Measurements from ENCODE around the gene FGF11. TPM values are rescaled to one million over a fixed set of nuclear protein-coding genes. Genes with fewer than 3 reads are reported as not detected.

The FGF11 gene
- total and polyA plus RNA-seq, 2 experiments from 2014 or later: 2.7 to 3.8 TPM

DNA sequence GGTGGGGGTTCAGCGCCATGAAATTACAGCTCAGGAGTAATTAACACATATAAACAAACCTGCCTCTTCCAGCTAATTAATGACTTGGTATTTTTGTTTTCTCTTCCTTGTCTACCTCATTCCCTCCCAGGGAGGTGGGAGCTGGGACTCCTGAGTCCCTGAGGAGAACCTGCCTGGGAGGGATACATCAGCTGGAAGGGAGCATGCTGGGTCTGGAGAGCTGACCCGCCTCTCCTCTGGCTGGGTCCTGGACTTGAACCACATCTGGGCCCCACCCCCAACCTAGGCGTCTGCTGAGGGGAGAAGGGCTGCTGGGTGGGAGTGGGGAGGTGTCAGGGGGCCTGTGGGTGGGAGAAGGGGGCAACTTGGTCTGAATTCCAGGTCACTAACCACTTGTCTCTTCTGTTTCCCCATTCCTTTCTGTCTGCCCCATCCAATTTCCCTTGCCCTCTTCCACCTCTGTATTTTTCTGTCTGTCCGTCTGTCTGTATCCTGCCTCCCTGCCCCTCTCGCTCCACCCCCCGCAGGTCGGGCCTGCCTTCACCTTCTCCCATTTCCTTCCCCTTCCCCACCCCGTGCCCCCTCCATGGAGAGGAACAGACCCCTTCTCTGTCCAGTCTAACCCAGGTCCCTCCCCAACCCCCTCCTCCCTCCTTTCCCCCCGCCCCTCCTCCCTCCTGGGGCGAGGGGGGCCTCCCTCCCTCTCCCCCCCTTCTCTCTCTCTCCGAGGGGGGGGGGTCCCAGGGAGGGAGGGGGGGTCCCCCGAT is 31.6 kb upstream of the FGF11 start, which contains the start of gene NLGN2:
NLGN2 (plus strand) TSS at position 361 of the 767 bp plus-strand sequence. CDS start 411 bp downstream, outside the sequence.
- Histone ChIP-seq H3K4me3 (no peak within 1 kb of the TSS), H3K27me3 (no peaks in the 10 kb centered on the region), H4K20me1 (ENCODE audit: insufficient read depth, poor library complexity, severe bottlenecking) (no peaks in the 10 kb centered on the region), H3K27ac (no peak within 1 kb of the TSS), H3K4me1 (ENCODE audit: insufficient read depth) (peaks cover 3% of the 10 kb centered on the region), H2AFZ (no peak within 1 kb of the TSS), H3K9me3 (ENCODE audit: low read depth) (no peaks in the 10 kb centered on the region), H3K4me2 (peak within 1 kb of the TSS; percentile 97), H3K9me2 (replicated peaks; ENCODE audit: insufficient read depth) (no peaks in the 10 kb centered on the region), H3K79me2 (peaks cover 9% of the 10 kb centered on the region), H3K36me3 (replicated peaks; ENCODE audit: insufficient read depth, low read depth) (no peaks in the 10 kb centered on the region)
- 83% methylated on average over 2 of the region's 12 CpGs for WGBS (ENCODE audit: low lambda C conversion rate, missing lambda C conversion rate)
- TF ChIP-seq, protein P1, sequence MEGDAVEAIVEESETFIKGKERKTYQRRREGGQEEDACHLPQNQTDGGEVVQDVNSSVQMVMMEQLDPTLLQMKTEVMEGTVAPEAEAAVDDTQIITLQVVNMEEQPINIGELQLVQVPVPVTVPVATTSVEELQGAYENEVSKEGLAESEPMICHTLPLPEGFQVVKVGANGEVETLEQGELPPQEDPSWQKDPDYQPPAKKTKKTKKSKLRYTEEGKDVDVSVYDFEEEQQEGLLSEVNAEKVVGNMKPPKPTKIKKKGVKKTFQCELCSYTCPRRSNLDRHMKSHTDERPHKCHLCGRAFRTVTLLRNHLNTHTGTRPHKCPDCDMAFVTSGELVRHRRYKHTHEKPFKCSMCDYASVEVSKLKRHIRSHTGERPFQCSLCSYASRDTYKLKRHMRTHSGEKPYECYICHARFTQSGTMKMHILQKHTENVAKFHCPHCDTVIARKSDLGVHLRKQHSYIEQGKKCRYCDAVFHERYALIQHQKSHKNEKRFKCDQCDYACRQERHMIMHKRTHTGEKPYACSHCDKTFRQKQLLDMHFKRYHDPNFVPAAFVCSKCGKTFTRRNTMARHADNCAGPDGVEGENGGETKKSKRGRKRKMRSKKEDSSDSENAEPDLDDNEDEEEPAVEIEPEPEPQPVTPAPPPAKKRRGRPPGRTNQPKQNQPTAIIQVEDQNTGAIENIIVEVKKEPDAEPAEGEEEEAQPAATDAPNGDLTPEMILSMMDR (IDR thresholded peaks at IDR 0.05; ENCODE audit: poor library complexity): no peak
- TF ChIP-seq EZH2phosphoT487 (IDR thresholded peaks at IDR 0.05; ENCODE audit: low read depth, severe bottlenecking, unreplicated experiment) (no peak), EZH2 (IDR thresholded peaks at IDR 0.05; ENCODE audit: borderline replicate concordance) (no peak)
- no peak for DNase-seq (ENCODE audit: low spot score)

DNA sequence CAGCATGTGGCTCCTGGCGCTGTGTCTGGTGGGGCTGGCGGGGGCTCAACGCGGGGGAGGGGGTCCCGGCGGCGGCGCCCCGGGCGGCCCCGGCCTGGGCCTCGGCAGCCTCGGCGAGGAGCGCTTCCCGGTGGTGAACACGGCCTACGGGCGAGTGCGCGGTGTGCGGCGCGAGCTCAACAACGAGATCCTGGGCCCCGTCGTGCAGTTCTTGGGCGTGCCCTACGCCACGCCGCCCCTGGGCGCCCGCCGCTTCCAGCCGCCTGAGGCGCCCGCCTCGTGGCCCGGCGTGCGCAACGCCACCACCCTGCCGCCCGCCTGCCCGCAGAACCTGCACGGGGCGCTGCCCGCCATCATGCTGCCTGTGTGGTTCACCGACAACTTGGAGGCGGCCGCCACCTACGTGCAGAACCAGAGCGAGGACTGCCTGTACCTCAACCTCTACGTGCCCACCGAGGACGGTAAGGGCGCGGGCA is 31.0 kb upstream of the FGF11 start:
- Histone ChIP-seq H3K36me3 (replicated peaks; ENCODE audit: insufficient read depth, low read depth) (no peaks in the 10 kb centered on the region), H3K4me3 (no peak overlapping the region), H3K27ac (no peak overlapping the region), H3K27me3 (no peaks in the 10 kb centered on the region), H4K20me1 (ENCODE audit: insufficient read depth, poor library complexity, severe bottlenecking) (no peaks in the 10 kb centered on the region), H3K79me2 (peaks cover 6% of the 10 kb centered on the region), H3K4me2 (no peak overlapping the region), H2AFZ (no peak overlapping the region), H3K9me2 (replicated peaks; ENCODE audit: insufficient read depth) (no peaks in the 10 kb centered on the region), H3K9me3 (ENCODE audit: low read depth) (no peaks in the 10 kb centered on the region), H3K4me1 (ENCODE audit: insufficient read depth) (no peaks in the 10 kb centered on the region)
- no peak for DNase-seq (ENCODE audit: low spot score)
- TF ChIP-seq EZH2 (IDR thresholded peaks at IDR 0.05; ENCODE audit: borderline replicate concordance) (no peak), EZH2phosphoT487 (IDR thresholded peaks at IDR 0.05; ENCODE audit: low read depth, severe bottlenecking, unreplicated experiment) (no peak)
- TF ChIP-seq, protein P1 (IDR thresholded peaks at IDR 0.05; ENCODE audit: poor library complexity): no peak
- 94% methylated on average over 29 of the region's 58 CpGs for WGBS (ENCODE audit: low lambda C conversion rate, missing lambda C conversion rate)

DNA sequence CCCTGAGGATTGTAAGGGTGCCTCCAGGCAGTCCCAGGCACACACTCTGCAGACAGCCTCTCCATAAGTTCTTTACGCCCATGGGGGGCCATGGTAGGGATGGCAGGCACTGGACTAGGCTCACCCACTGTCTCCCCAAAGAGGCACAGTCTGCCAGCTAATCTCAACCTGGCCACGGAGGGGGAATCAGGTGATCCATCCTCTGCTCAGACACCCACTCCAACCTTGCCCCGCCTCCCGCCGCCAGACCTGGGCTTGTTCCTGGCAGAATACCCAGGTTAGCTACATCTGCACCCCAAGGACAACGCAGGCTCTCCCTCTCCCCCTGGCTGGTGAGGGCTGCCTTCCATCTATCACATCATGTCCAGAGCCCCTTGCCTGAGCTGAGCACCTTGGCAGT is 30.4 kb upstream of the FGF11 start:
- Histone ChIP-seq H3K9me3 (ENCODE audit: low read depth) (no peaks in the 10 kb centered on the region), H4K20me1 (ENCODE audit: insufficient read depth, poor library complexity, severe bottlenecking) (no peaks in the 10 kb centered on the region), H2AFZ (no peak overlapping the region), H3K36me3 (replicated peaks; ENCODE audit: insufficient read depth, low read depth) (no peaks in the 10 kb centered on the region), H3K79me2 (peaks cover 6% of the 10 kb centered on the region), H3K4me2 (no peak overlapping the region), H3K4me1 (ENCODE audit: insufficient read depth) (no peaks in the 10 kb centered on the region), H3K27me3 (no peaks in the 10 kb centered on the region), H3K4me3 (no peak overlapping the region), H3K27ac (no peak overlapping the region), H3K9me2 (replicated peaks; ENCODE audit: insufficient read depth) (no peaks in the 10 kb centered on the region)
- no peak for DNase-seq (ENCODE audit: low spot score)
- TF ChIP-seq, protein P1 (IDR thresholded peaks at IDR 0.05; ENCODE audit: poor library complexity): no peak
- TF ChIP-seq EZH2 (IDR thresholded peaks at IDR 0.05; ENCODE audit: borderline replicate concordance) (no peak), EZH2phosphoT487 (IDR thresholded peaks at IDR 0.05; ENCODE audit: low read depth, severe bottlenecking, unreplicated experiment) (no peak)
- 91% methylated on average over 6 of the region's 6 CpGs for WGBS (ENCODE audit: low lambda C conversion rate, missing lambda C conversion rate)
